K562 (cell line): ENCODE results near the gene NTM. TPM values are rescaled to one million over a fixed set of nuclear protein-coding genes. Genes with fewer than 3 reads are reported as not detected.

ENCODE experiments used
- ATAC-seq: fragments of 200-7000 bp; cut with Tn5 transposase; 3 replicates; pipeline ENCODE4 v1.9.1; 2020; ENCODE audit warnings: moderate library complexity
- BruUV-seq: library from RNA; stranded (reverse); fragments of 400-500 nt; replicated peaks from 2 replicates; lab custom pipeline; 2021; lab: Mats Ljungman, UMichigan
- CTCF ChIA-PET: fragments of 300-600 bp; formaldehyde crosslinking; extraction: SDS; loops from one replicate; lab custom pipeline; 2021; ENCODE audit warnings: low intra/inter-chr PET ratio; lab: Yijun Ruan, JAX
- POLR2A ChIA-PET: fragments of 300-600, 350-650 bp; sonication (Branson Sonifier 250); formaldehyde crosslinking; extraction: SDS; loops from one replicate; lab custom pipeline; 2021; ENCODE audit warnings: antibody characterized with exemption, inconsistent platforms; lab: Yijun Ruan, JAX
- DNase-seq, 4 experiments: peaks; one replicate each; pipeline versions ENCODE4 v3.0.0 to v3.0.0-alpha.2; 2011 to 2018; ENCODE audit warnings: low spot score in 3 of 4, mixed read lengths in 3 of 4; ENCODE audit errors: extremely low read depth in 1 of 4
- FAIRE-seq: peaks from 2 replicates; lab custom pipeline; 2011; peaks lifted over from hg19 to GRCh38; lab: Jason Lieb, UNC
- H2AFZ ChIP-seq: 2 replicates; pipeline ENCODE4 v1.6.0; 2011; ENCODE audit warnings: low read depth, low read length, control low read depth, inconsistent platforms
- H3K27ac ChIP-seq: fragments of 200-600 bp; 3 replicates; pipeline ENCODE4 v1.8.0; 2011; ENCODE audit warnings: low read depth, mild to moderate bottlenecking, control low read depth, inconsistent platforms, low read length, moderate library complexity, mixed read lengths; ENCODE audit errors: extremely low read depth
- H3K27me3 ChIP-seq, 2 experiments: fragments of 300-600 bp in 1 of 2; 2 replicates in 1 of 2; 3 replicates in 1 of 2; pipeline versions ENCODE4 v1.6.0 to v1.8.0; 2011; ENCODE audit warnings: inconsistent platforms in 2 of 2, low read length in 2 of 2, mild to moderate bottlenecking in 1 of 2, mixed read lengths in 1 of 2, moderate library complexity in 1 of 2; ENCODE audit not compliant: control insufficient read depth in 2 of 2, insufficient read depth in 2 of 2
- H3K36me3 ChIP-seq: fragments of 300-600 bp; 3 replicates; pipeline ENCODE4 v1.8.0; 2011; ENCODE audit warnings: mild to moderate bottlenecking, low read length, inconsistent platforms; ENCODE audit not compliant: control insufficient read depth, insufficient read depth
- H3K4me1 ChIP-seq, 2 experiments: fragments of 200-600 bp in 1 of 2; replicated peaks in 1 of 2; 2 replicates in 1 of 2; 3 replicates in 1 of 2; pipeline versions ENCODE4 v1.5.1 to v1.8.0; 2011; ENCODE audit warnings: inconsistent platforms in 2 of 2, low read length in 2 of 2, mild to moderate bottlenecking in 1 of 2, mixed read lengths in 1 of 2, moderate library complexity in 1 of 2; ENCODE audit not compliant: control insufficient read depth in 2 of 2, insufficient read depth in 2 of 2
- H3K4me2 ChIP-seq: 2 replicates; pipeline ENCODE4 v1.6.1; 2011; ENCODE audit warnings: low read length, control low read depth, inconsistent platforms, mixed read lengths; ENCODE audit not compliant: insufficient read depth
- H3K4me3 ChIP-seq: fragments of 200-600 bp; sonication (generic), shearing (Covaris generic); 2 replicates; pipeline ENCODE4 v1.5.1; 2016; ENCODE audit warnings: control low read depth, inconsistent platforms
- H3K79me2 ChIP-seq: fragments of 200-600 bp; 3 replicates; pipeline ENCODE4 v1.8.0; 2011; ENCODE audit warnings: low read length, inconsistent platforms; ENCODE audit not compliant: control insufficient read depth, insufficient read depth
- H3K9ac ChIP-seq, 2 experiments: 2 replicates each; pipeline versions ENCODE4 v1.6.0 to v1.6.1; 2011; ENCODE audit warnings: low read depth in 2 of 2, low read length in 2 of 2, control low read depth in 1 of 2, inconsistent platforms in 1 of 2, mild to moderate bottlenecking in 1 of 2, mixed read lengths in 1 of 2; ENCODE audit not compliant: insufficient read depth in 1 of 2
- H3K9me1 ChIP-seq: one replicate; pipeline ENCODE4 v1.6.0; 2011; ENCODE audit warnings: inconsistent platforms, mild to moderate bottlenecking, low read length, moderate library complexity; ENCODE audit not compliant: control insufficient read depth, insufficient read depth
- H3K9me3 ChIP-seq: replicated peaks from 2 replicates; pipeline ENCODE4 v1.5.1; 2011; ENCODE audit warnings: low read depth, low read length, inconsistent platforms; ENCODE audit not compliant: control insufficient read depth, insufficient read depth
- H4K20me1 ChIP-seq: replicated peaks from 2 replicates; pipeline ENCODE4 v1.6.1; 2011; ENCODE audit warnings: low read length, inconsistent platforms, mixed read lengths; ENCODE audit not compliant: control insufficient read depth, insufficient read depth
- C11orf30 ChIP-seq: fragments of 450-650 bp; IDR thresholded peaks from 2 replicates; pipeline ENCODE4 v1.6.1; 2016; ENCODE audit warnings: low read depth, mild to moderate bottlenecking
- CBFB ChIP-seq: sonication (generic); formaldehyde crosslinking; IDR thresholded peaks from 2 replicates; pipeline ENCODE4 v1.4.0; 2020; ENCODE audit warnings: mild to moderate bottlenecking, missing genetic modification reagents
- ETV6 ChIP-seq, 3 experiments: fragments of 150-350 bp in 1 of 3; sonication (generic) in 1 of 3; formaldehyde crosslinking in 1 of 3; IDR thresholded peaks; 2 replicates each; pipeline versions ENCODE4 v1.6.1 to v1.8.0; 2014 to 2022; ENCODE audit warnings: borderline replicate concordance in 2 of 3, low read depth in 2 of 3, antibody characterized with exemption in 1 of 3, low read length in 1 of 3, mild to moderate bottlenecking in 1 of 3, missing genetic modification reagents in 1 of 3
- KHSRP ChIP-seq: fragments of 450-650 bp; IDR thresholded peaks from 2 replicates; pipeline ENCODE4 v1.6.1; 2017
- NFRKB ChIP-seq: fragments of 450-650 bp; IDR thresholded peaks from 2 replicates; pipeline ENCODE4 v1.6.1; 2016; ENCODE audit warnings: low read depth
- NR3C1 ChIP-seq: sonication (generic); formaldehyde crosslinking; IDR thresholded peaks from 2 replicates; pipeline ENCODE4 v1.8.1; 2022; ENCODE audit warnings: missing genetic modification reagents
- POLR2H ChIP-seq: IDR thresholded peaks from 2 replicates; pipeline ENCODE4 v1.6.1; 2016; ENCODE audit warnings: missing genetic modification characterization, low read depth, mild to moderate bottlenecking, control low read depth, missing compliant biosample characterization, moderate library complexity
- SP1 ChIP-seq: sonication (generic); formaldehyde crosslinking; IDR thresholded peaks from 2 replicates; pipeline ENCODE4 v1.8.1; 2022; ENCODE audit warnings: mild to moderate bottlenecking, missing genetic modification reagents
- SRSF7 ChIP-seq: fragments of 200-400 bp; formaldehyde crosslinking; optimal IDR thresholded peaks from 2 replicates; pipeline ENCODE3; 2017; ENCODE audit warnings: mild to moderate bottlenecking, low read depth, low read length
- U2AF2 ChIP-seq: fragments of 200-400 bp; formaldehyde crosslinking; optimal IDR thresholded peaks from 2 replicates; pipeline ENCODE3; 2017; ENCODE audit warnings: low read depth, mild to moderate bottlenecking, low read length
- WGBS: fragments of 100-300 bp; shearing (Covaris generic); methylation state at CpG from one replicate; pipeline ENCODE4 v1.1.6; 2016; ENCODE audit warnings: low coverage, mixed read lengths; ENCODE audit not compliant: insufficient coverage; ENCODE audit errors: missing lambda C conversion rate; 5-methylcytosine and 5-hydroxymethylcytosine counted together
- in situ Hi-C: fragments of 300-500 bp; cut with MboI; formaldehyde crosslinking; loops from 4 replicates; pipeline ENCODE4 v1.15.0; 2018; ENCODE audit warnings: inconsistent platforms, mixed read lengths
- intact Hi-C: fragments of 100-400 bp; cut with micrococcal nuclease; formaldehyde crosslinking; loops from 2 replicates; pipeline ENCODE4 v1.14.2; 2022
- polyA plus RNA-seq, 8 experiments: library from polyadenylated mRNA; depleted of rRNA in 4 of 8; stranded (reverse) in 5 of 8; unstranded in 3 of 8; fragments of >200 nt; fragmentation: Nextera tagmentation in 2 of 8; fragmentation: Illumina TruSeq in 1 of 8; extraction: Ambion mirVana in 2 of 8; extraction: Trizol in 1 of 8; gene quantifications; 2 replicates each; pipeline versions ENCODE4 v1.2.1 to v1.2.3, GENCODE V29; 2011 to 2014; ENCODE audit warnings: inconsistent platforms in 1 of 8, missing spikeins in 1 of 8
- total RNA-seq, 7 experiments: library from RNA; depleted of rRNA in 6 of 7; stranded (reverse); fragments of >200 nt in 6 of 7; fragmentation: Illumina TruSeq in 2 of 7; extraction: Trizol in 2 of 7; gene quantifications; 2 replicates each; pipeline versions ENCODE4 v1.2.1 to v1.2.3, GENCODE V29; 2011 to 2021; ENCODE audit warnings: low replicate concordance in 1 of 7
- TF ChIP-seq, protein P1 (sequence below): sonication (generic); formaldehyde crosslinking; IDR thresholded peaks from 2 replicates; pipeline ENCODE4 v1.8.1; 2022; ENCODE audit warnings: missing genetic modification reagents
- TF ChIP-seq, protein P2 (sequence below): fragments of 450-650 bp; IDR thresholded peaks from 2 replicates; pipeline ENCODE4 v1.6.1; 2017; ENCODE audit warnings: antibody characterized with exemption, mild to moderate bottlenecking

NTM gene
- total and polyA plus RNA-seq, 9 of the 15 experiments (the other 6 are each of a cell fraction or from before 2014, with no cell fraction given) = not detected

DNA sequence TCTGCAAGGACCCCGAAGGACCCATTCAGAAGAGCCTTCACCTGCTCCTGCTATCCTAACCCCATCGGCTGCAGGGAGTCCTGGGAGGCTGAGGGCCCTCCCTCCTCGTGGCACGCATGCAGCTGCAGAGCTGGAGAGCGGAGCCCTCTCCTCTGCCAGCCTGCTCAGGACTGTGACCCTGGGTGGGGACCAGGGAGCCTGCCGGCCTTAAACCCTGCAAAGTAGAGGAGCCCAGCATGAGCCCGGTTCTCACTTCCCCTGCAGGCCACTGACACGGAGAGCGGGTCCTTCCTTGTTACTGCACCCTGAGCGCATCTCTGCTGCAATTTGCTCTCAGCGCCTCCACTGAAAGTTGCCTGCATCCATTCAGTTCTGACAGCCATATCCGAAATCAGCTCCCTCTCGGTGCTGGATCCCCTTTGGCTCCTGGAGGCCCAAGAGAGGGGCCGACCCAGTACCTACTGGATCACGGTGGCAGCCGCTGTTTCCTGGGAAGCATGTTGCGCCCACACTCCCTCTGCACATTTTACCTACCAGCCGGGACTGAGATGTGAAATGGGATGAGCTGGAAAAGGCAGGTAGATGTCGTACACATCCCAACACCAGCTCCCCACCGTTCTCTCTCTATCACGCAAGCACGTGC is 312.1 kb downstream of the NTM start:
- Histone ChIP-seq H3K27me3 (peaks cover 0 to 11% of the 10 kb centered on the region in 2 experiments; a peak in 3 of 5 replicates), H3K4me1 (no peaks in the 10 kb centered on the region), H3K4me3 (no peak overlapping the region), H3K9me3 (no peaks in the 10 kb centered on the region), H3K27ac (no peak overlapping the region), H3K9ac (no peak overlapping the region), H3K9me1 (no peaks in the 10 kb centered on the region), H3K4me2 (no peak overlapping the region), H4K20me1 (no peaks in the 10 kb centered on the region), H3K36me3 (no peaks in the 10 kb centered on the region), H3K79me2 (no peaks in the 10 kb centered on the region), H2AFZ (no peak overlapping the region)
- no peak for DNase-seq
- WGBS = 3% methylated on average over 22 of the region's 22 CpGs
- intact Hi-C loops = no loop called here
- CTCF ChIA-PET = no interaction called here
- no peak for ATAC-seq
- in situ Hi-C loops = no loop called here
- POLR2A ChIA-PET = no interaction called here
- no peak for FAIRE-seq
- BruUV-seq = no TSS peak
- no peak for TF ChIP-seq CBFB (CRISPR knock-in tag)
- no peak for TF ChIP-seq U2AF2
- TF ChIP-seq KHSRP = no peak
- no peak for TF ChIP-seq NFRKB
- no peak for TF ChIP-seq C11orf30
- no peak for TF ChIP-seq POLR2H (tag)
- no peak for TF ChIP-seq ETV6 (IDR thresholded peaks at IDR 0.05; ENCODE audit: borderline replicate concordance in 1 of 2, low read depth in 2 of 2, low read length in 1 of 2)
- no peak for TF ChIP-seq ETV6 (CRISPR knock-in tag; IDR thresholded peaks at IDR 0.05; ENCODE audit: borderline replicate concordance)
- TF ChIP-seq, protein P1, sequence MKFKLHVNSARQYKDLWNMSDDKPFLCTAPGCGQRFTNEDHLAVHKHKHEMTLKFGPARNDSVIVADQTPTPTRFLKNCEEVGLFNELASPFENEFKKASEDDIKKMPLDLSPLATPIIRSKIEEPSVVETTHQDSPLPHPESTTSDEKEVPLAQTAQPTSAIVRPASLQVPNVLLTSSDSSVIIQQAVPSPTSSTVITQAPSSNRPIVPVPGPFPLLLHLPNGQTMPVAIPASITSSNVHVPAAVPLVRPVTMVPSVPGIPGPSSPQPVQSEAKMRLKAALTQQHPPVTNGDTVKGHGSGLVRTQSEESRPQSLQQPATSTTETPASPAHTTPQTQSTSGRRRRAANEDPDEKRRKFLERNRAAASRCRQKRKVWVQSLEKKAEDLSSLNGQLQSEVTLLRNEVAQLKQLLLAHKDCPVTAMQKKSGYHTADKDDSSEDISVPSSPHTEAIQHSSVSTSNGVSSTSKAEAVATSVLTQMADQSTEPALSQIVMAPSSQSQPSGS (CRISPR knock-in tag) = no peak
- no peak for TF ChIP-seq SRSF7
- no peak for TF ChIP-seq NR3C1 (CRISPR knock-in tag)
- no peak for TF ChIP-seq SP1 (CRISPR knock-in tag)
- TF ChIP-seq, protein P2, sequence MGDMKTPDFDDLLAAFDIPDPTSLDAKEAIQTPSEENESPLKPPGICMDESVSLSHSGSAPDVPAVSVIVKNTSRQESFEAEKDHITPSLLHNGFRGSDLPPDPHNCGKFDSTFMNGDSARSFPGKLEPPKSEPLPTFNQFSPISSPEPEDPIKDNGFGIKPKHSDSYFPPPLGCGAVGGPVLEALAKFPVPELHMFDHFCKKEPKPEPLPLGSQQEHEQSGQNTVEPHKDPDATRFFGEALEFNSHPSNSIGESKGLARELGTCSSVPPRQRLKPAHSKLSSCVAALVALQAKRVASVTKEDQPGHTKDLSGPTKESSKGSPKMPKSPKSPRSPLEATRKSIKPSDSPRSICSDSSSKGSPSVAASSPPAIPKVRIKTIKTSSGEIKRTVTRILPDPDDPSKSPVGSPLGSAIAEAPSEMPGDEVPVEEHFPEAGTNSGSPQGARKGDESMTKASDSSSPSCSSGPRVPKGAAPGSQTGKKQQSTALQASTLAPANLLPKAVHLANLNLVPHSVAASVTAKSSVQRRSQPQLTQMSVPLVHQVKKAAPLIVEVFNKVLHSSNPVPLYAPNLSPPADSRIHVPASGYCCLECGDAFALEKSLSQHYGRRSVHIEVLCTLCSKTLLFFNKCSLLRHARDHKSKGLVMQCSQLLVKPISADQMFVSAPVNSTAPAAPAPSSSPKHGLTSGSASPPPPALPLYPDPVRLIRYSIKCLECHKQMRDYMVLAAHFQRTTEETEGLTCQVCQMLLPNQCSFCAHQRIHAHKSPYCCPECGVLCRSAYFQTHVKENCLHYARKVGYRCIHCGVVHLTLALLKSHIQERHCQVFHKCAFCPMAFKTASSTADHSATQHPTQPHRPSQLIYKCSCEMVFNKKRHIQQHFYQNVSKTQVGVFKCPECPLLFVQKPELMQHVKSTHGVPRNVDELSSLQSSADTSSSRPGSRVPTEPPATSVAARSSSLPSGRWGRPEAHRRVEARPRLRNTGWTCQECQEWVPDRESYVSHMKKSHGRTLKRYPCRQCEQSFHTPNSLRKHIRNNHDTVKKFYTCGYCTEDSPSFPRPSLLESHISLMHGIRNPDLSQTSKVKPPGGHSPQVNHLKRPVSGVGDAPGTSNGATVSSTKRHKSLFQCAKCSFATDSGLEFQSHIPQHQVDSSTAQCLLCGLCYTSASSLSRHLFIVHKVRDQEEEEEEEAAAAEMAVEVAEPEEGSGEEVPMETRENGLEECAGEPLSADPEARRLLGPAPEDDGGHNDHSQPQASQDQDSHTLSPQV = no peak
- TF ChIP-seq, all 486 proteins: peak for 0
